AG04449 (cell line): ENCODE measurements around the gene JAZF1.

Experiments
- CTCF ChIA-PET: fragments of 350-600 bp; formaldehyde crosslinking; extraction: SDS; loops from one replicate; lab custom pipeline; 2021; ENCODE audit warnings: antibody characterized with exemption; lab: Yijun Ruan, JAX
- POLR2A ChIA-PET: fragments of 400-600, 350-600 bp; formaldehyde crosslinking; extraction: SDS; loops from one replicate; lab custom pipeline; 2020; ENCODE audit warnings: antibody characterized with exemption, inconsistent platforms; lab: Yijun Ruan, JAX
- DNase-seq: peaks from one replicate; pipeline ENCODE4 v3.0.0-alpha.2; 2010; ENCODE audit warnings: low read depth, low spot score
- H3K4me3 ChIP-seq: 2 replicates; pipeline ENCODE4 v1.5.1; 2011; ENCODE audit warnings: low read depth, mild to moderate bottlenecking, control low read depth, low read length
- TF ChIP-seq, protein P1 (sequence below): IDR thresholded peaks from one replicate; pipeline ENCODE4 v1.5.1; 2011; ENCODE audit warnings: mild to moderate bottlenecking, moderate library complexity, low read length, control low read depth, inconsistent platforms; ENCODE audit not compliant: insufficient read depth; ENCODE audit errors: missing control alignments

JAZF1 gene

GRCh38 chr7:28145090-28145626 is 35.4 kb downstream of the JAZF1 start:
- TF ChIP-seq, protein P1, sequence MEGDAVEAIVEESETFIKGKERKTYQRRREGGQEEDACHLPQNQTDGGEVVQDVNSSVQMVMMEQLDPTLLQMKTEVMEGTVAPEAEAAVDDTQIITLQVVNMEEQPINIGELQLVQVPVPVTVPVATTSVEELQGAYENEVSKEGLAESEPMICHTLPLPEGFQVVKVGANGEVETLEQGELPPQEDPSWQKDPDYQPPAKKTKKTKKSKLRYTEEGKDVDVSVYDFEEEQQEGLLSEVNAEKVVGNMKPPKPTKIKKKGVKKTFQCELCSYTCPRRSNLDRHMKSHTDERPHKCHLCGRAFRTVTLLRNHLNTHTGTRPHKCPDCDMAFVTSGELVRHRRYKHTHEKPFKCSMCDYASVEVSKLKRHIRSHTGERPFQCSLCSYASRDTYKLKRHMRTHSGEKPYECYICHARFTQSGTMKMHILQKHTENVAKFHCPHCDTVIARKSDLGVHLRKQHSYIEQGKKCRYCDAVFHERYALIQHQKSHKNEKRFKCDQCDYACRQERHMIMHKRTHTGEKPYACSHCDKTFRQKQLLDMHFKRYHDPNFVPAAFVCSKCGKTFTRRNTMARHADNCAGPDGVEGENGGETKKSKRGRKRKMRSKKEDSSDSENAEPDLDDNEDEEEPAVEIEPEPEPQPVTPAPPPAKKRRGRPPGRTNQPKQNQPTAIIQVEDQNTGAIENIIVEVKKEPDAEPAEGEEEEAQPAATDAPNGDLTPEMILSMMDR: no peak
- CTCF ChIA-PET: interaction anchor here (1.1 kb wide), 1 partner anchor 14 kb away, joined by 3 read pairs; no protein-coding TSS in a partner anchor
- DNase-seq: no peak
- POLR2A ChIA-PET: no interaction called here
- no peak overlapping the region for H3K4me3 ChIP-seq

GRCh38 chr7:28144266-28144665 is 36.3 kb downstream of the JAZF1 start:
- TF ChIP-seq, protein P1: no peak
- no peak overlapping the region for H3K4me3 ChIP-seq
- CTCF ChIA-PET: no interaction called here
- DNase-seq: no peak
- POLR2A ChIA-PET: no interaction called here

DNA sequence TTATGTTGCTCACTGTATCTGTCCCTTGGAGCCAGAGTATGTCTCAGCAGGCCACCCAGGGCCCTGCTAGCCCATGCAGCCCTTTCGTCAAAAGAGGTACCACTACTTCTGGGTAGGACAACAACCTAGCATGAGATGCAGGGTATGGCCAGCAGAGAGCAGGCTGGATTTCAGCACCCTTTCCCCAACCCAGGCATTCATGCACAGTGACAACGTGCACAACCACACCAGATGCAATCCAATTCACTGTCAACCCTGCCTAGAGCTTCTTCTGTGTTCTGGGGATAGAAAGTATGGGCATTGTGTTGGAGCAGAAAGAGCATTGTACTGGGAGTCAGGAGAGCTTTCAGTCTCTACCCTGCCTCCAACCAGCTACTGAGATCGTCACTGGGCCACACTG is 37.9 kb downstream of the JAZF1 start:
- TF ChIP-seq, protein P1: no peak
- ChIA-PET CTCF (interaction anchor here (2.0 kb wide), 1 partner anchor 10 kb away, joined by 6 read pairs; no protein-coding TSS in a partner anchor), POLR2A (no interaction called here)
- no peak for DNase-seq
- no peak overlapping the region for H3K4me3 ChIP-seq

DNA sequence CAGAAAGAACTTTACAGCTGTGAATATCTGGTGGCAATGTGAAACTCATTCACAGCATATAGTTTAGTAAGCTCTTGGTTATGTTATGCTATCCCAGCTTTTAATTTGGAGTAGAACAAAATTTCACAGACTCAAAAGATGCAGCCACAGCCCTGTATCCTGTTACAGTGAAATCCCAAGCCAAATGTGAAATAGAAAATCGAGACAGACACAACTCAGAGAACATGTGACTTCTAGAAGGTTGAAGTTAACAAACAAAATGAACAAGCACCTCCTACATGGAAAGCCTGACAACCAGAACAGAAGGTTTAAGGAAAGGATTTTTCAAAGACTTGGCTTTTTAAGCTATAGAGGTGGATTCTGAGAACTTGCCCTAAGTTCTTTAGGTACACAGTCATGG is 39.6 kb downstream of the JAZF1 start:
- H3K4me3 ChIP-seq: no peak overlapping the region
- TF ChIP-seq, protein P1: no peak
- CTCF ChIA-PET: interaction anchor here (1.4 kb wide), 1 partner anchor 11 kb away, joined by 4 read pairs; no protein-coding TSS in a partner anchor
- no peak for DNase-seq
- POLR2A ChIA-PET: interaction anchor here (0.6 kb wide), 2 partner anchors 39 to 632 kb away, joined by 3 to 4 read pairs; no protein-coding TSS in a partner anchor

DNA sequence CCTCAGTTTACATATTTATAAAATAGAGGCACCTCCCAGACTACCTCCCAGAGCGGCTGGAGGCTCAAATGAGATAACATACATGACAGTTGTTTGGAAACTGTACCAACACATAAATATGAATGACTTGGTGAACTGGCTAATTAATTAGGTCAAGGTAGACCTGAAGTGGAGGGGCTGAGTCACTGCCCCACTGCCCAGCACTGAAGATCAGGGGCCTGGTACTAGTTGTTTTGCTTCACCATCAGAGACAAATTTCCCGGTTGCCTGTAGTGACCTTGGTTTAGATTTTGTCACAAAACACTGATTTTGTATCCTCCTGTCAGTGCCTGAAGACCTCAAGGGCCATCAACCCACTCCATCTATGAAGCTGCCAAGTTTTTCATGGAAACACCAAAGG is 41.8 kb downstream of the JAZF1 start:
- H3K4me3 ChIP-seq: no peak overlapping the region
- CTCF ChIA-PET: no interaction called here
- TF ChIP-seq, protein P1: no peak
- no peak for DNase-seq
- POLR2A ChIA-PET: no interaction called here

- ChIA-PET POLR2A (no interaction called here), CTCF (no interaction called here)
Observed at GRCh38 chr7:28137463-28137862, 43.1 kb downstream of the JAZF1 start.

More at GRCh38 chr7:28137463-28137862, 43.1 kb downstream of the JAZF1 start:
- no peak overlapping the region for H3K4me3 ChIP-seq
- DNase-seq: no peak
- TF ChIP-seq, protein P1: no peak
